Measurements from ENCODE around the gene CORO6. TPM values are rescaled to one million over a fixed set of nuclear protein-coding genes. Genes with fewer than 3 reads are reported as not detected.
A peak's percentile ranks its signal among the peaks of the same experiment; 100 is the strongest.

CORO6 gene
- total and polyA plus RNA-seq, 10 of the 15 experiments (the other 5 are each of a cell fraction or from before 2014, with no cell fraction given), result 0.26 to 5.0 (median 1.7) TPM; not detected in 1

DNA sequence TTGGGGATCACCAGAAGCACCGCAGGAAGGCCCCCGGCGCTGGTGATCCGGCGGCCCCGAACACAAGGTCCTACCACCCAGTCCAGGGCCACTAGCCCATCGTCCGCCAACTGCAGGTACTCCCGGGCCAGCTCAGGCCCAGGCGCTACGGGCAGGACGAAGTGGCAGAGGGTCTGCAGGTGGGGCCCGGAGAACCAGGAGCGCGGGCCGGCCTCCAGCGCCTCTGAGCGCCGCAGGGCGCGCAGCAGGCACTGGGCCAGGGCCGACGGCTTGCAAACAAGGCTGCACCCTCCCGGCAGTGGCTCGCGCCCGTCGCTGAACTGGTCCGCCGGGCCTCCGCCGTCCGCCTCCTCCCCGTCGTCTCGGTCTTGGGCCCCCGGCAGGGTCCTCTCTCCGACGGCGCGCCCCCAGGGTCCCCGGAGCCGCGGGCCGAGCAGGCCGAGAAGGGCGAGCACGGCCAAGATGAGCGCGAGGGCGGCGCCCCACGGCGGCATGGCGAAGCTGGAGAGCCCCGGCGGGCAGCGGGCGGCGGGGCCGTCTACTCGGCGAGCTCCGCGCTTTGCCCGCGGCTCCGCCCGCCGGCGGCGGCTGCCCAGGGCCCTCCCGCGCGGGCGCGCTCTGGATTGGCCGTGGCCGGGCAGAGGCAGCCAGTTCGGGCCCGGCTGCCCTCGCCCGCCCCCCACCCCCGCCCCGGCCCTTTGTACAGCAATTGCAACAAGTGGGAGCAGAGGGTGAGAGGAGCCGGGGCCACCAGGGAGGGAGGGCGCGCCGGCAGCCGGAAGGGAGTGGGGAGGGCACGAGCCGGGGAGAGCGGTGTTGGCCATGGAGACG, 56.0 kb downstream of the CORO6 start, which contains the start of gene ABHD15 (continued):
- TF ChIP-seq, protein P1, sequence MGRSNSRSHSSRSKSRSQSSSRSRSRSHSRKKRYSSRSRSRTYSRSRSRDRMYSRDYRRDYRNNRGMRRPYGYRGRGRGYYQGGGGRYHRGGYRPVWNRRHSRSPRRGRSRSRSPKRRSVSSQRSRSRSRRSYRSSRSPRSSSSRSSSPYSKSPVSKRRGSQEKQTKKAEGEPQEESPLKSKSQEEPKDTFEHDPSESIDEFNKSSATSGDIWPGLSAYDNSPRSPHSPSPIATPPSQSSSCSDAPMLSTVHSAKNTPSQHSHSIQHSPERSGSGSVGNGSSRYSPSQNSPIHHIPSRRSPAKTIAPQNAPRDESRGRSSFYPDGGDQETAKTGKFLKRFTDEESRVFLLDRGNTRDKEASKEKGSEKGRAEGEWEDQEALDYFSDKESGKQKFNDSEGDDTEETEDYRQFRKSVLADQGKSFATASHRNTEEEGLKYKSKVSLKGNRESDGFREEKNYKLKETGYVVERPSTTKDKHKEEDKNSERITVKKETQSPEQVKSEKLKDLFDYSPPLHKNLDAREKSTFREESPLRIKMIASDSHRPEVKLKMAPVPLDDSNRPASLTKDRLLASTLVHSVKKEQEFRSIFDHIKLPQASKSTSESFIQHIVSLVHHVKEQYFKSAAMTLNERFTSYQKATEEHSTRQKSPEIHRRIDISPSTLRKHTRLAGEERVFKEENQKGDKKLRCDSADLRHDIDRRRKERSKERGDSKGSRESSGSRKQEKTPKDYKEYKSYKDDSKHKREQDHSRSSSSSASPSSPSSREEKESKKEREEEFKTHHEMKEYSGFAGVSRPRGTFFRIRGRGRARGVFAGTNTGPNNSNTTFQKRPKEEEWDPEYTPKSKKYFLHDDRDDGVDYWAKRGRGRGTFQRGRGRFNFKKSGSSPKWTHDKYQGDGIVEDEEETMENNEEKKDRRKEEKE (IDR thresholded peaks at IDR 0.05), result no peak
- TF ChIP-seq, protein P2, sequence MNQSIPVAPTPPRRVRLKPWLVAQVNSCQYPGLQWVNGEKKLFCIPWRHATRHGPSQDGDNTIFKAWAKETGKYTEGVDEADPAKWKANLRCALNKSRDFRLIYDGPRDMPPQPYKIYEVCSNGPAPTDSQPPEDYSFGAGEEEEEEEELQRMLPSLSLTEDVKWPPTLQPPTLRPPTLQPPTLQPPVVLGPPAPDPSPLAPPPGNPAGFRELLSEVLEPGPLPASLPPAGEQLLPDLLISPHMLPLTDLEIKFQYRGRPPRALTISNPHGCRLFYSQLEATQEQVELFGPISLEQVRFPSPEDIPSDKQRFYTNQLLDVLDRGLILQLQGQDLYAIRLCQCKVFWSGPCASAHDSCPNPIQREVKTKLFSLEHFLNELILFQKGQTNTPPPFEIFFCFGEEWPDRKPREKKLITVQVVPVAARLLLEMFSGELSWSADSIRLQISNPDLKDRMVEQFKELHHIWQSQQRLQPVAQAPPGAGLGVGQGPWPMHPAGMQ (IDR thresholded peaks at IDR 0.05; ENCODE audit: borderline replicate concordance), result no peak
- no peak for TF ChIP-seq NFYA (IDR thresholded peaks at IDR 0.05; ENCODE audit: borderline replicate concordance, low read depth, low read length)
- TF ChIP-seq RELA (IDR thresholded peaks at IDR 0.05; ENCODE audit: borderline replicate concordance, partially characterized antibody), result no peak
- TF ChIP-seq, protein P3, sequence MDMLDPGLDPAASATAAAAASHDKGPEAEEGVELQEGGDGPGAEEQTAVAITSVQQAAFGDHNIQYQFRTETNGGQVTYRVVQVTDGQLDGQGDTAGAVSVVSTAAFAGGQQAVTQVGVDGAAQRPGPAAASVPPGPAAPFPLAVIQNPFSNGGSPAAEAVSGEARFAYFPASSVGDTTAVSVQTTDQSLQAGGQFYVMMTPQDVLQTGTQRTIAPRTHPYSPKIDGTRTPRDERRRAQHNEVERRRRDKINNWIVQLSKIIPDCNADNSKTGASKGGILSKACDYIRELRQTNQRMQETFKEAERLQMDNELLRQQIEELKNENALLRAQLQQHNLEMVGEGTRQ (IDR thresholded peaks at IDR 0.05; ENCODE audit: borderline replicate concordance, low read depth, low read length), result no peak
- TF ChIP-seq, protein P4, sequence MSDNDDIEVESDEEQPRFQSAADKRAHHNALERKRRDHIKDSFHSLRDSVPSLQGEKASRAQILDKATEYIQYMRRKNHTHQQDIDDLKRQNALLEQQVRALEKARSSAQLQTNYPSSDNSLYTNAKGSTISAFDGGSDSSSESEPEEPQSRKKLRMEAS (IDR thresholded peaks at IDR 0.05; ENCODE audit: low read depth, low read length), result no peak
- 0 out of 2 replicates have a peak, but pooled peaks have one; percentile 50 for TF ChIP-seq NR2F1 (conservative IDR thresholded peaks at IDR 0.05)
- TF ChIP-seq NFYB (IDR thresholded peaks at IDR 0.05; ENCODE audit: insufficient read depth, low read depth, low read length), result 0 out of 2 replicates have a peak, but pooled peaks have one; percentile 17
- peak; percentile 94 for TF ChIP-seq IKZF1 (conservative IDR thresholded peaks at IDR 0.05)
- TF ChIP-seq CEBPB (IDR thresholded peaks at IDR 0.05; ENCODE audit: borderline replicate concordance in 1 of 2, low read depth in 2 of 2, low read length in 2 of 2), result no peak
- TF ChIP-seq CBX3 (IDR thresholded peaks at IDR 0.05; ENCODE audit: borderline replicate concordance, low read depth), result no peak
- peak in 1 of 2 experiments; percentile 27; a peak in 1 of 4 replicates for TF ChIP-seq BHLHE40 (IDR thresholded peaks at IDR 0.05; ENCODE audit: borderline replicate concordance in 1 of 2, low read depth in 2 of 2, low read length in 1 of 2)
- no peak for TF ChIP-seq ZNF24 (IDR thresholded peaks at IDR 0.05)
- TF ChIP-seq, protein P5, sequence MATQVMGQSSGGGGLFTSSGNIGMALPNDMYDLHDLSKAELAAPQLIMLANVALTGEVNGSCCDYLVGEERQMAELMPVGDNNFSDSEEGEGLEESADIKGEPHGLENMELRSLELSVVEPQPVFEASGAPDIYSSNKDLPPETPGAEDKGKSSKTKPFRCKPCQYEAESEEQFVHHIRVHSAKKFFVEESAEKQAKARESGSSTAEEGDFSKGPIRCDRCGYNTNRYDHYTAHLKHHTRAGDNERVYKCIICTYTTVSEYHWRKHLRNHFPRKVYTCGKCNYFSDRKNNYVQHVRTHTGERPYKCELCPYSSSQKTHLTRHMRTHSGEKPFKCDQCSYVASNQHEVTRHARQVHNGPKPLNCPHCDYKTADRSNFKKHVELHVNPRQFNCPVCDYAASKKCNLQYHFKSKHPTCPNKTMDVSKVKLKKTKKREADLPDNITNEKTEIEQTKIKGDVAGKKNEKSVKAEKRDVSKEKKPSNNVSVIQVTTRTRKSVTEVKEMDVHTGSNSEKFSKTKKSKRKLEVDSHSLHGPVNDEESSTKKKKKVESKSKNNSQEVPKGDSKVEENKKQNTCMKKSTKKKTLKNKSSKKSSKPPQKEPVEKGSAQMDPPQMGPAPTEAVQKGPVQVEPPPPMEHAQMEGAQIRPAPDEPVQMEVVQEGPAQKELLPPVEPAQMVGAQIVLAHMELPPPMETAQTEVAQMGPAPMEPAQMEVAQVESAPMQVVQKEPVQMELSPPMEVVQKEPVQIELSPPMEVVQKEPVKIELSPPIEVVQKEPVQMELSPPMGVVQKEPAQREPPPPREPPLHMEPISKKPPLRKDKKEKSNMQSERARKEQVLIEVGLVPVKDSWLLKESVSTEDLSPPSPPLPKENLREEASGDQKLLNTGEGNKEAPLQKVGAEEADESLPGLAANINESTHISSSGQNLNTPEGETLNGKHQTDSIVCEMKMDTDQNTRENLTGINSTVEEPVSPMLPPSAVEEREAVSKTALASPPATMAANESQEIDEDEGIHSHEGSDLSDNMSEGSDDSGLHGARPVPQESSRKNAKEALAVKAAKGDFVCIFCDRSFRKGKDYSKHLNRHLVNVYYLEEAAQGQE (IDR thresholded peaks at IDR 0.05; ENCODE audit: low read depth, low read length), result no peak
- TF ChIP-seq RBBP5 (conservative IDR thresholded peaks at IDR 0.05), result no peak
- TF ChIP-seq, protein P6, sequence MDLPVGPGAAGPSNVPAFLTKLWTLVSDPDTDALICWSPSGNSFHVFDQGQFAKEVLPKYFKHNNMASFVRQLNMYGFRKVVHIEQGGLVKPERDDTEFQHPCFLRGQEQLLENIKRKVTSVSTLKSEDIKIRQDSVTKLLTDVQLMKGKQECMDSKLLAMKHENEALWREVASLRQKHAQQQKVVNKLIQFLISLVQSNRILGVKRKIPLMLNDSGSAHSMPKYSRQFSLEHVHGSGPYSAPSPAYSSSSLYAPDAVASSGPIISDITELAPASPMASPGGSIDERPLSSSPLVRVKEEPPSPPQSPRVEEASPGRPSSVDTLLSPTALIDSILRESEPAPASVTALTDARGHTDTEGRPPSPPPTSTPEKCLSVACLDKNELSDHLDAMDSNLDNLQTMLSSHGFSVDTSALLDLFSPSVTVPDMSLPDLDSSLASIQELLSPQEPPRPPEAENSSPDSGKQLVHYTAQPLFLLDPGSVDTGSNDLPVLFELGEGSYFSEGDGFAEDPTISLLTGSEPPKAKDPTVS (IDR thresholded peaks at IDR 0.05; ENCODE audit: low read depth, low read length), result no peak
- TF ChIP-seq BACH1 (IDR thresholded peaks at IDR 0.05; ENCODE audit: borderline replicate concordance), result no peak; the same call in 1 of the 2 replicates
- no peak for TF ChIP-seq GABPA (IDR thresholded peaks at IDR 0.05; ENCODE audit: low read depth)
